ENCODE measurements around the gene TAF1B. TPM values are rescaled to one million over a fixed set of nuclear protein-coding genes. Genes with fewer than 3 reads are reported as not detected.

The TAF1B gene
- total RNA-seq, 1 experiment from 2014 or later = 52.8 TPM

DNA sequence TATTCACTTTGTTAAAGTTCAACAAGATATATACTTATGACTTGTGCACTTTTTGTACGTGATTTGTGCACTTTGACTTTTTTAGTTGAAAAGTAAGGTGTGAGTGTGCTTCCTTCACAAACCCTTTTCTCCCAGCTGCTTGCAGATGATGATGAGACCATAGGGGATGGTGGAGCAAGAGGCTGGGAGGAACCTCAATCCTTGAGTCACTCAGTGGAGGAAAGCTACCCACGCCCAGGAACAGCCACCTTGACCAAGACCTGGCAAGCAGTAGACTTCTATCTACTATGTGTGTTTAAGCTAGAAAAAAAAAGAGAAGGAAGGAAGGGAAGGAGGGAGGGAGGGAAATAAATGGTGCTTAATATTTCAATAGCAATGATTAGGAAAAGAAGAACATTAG, 25.2 kb upstream of the TAF1B start:
- BruUV-seq (replicated peaks) = no TSS peak
- H3K27me3 ChIP-seq (replicated peaks; ENCODE audit: insufficient read depth, low read depth, low read length, poor library complexity) = no peaks in the 10 kb centered on the region
- ChIA-PET CTCF (interaction anchor here (0.6 kb wide), 1 partner anchor 48 kb away, joined by 3 read pairs; no protein-coding TSS in a partner anchor), POLR2A (ENCODE audit: low non-redundant PET) (no interaction called here)
- H3K9me3 ChIP-seq (ENCODE audit: low read depth, low read length, poor library complexity, severe bottlenecking) = no peaks in the 10 kb centered on the region
- H3K4me3 ChIP-seq (ENCODE audit: low read depth, low read length, poor library complexity, severe bottlenecking) = no peak overlapping the region
- no peak for DNase-seq (ENCODE audit: low spot score)
- no peak overlapping the region for H3K27ac ChIP-seq (ENCODE audit: low read depth, low read length, poor library complexity, severe bottlenecking)
- TF ChIP-seq, protein P1, sequence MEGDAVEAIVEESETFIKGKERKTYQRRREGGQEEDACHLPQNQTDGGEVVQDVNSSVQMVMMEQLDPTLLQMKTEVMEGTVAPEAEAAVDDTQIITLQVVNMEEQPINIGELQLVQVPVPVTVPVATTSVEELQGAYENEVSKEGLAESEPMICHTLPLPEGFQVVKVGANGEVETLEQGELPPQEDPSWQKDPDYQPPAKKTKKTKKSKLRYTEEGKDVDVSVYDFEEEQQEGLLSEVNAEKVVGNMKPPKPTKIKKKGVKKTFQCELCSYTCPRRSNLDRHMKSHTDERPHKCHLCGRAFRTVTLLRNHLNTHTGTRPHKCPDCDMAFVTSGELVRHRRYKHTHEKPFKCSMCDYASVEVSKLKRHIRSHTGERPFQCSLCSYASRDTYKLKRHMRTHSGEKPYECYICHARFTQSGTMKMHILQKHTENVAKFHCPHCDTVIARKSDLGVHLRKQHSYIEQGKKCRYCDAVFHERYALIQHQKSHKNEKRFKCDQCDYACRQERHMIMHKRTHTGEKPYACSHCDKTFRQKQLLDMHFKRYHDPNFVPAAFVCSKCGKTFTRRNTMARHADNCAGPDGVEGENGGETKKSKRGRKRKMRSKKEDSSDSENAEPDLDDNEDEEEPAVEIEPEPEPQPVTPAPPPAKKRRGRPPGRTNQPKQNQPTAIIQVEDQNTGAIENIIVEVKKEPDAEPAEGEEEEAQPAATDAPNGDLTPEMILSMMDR (conservative IDR thresholded peaks at IDR 0.05; ENCODE audit: low read depth, low read length) = no peak
- TF ChIP-seq EZH2 (IDR thresholded peaks at IDR 0.05; ENCODE audit: borderline replicate concordance, low read depth, low read length, poor library complexity, severe bottlenecking) = no peak
- intact Hi-C loops (cut with micrococcal nuclease; ENCODE audit: unreplicated experiment) = no loop called here
- H3K36me3 ChIP-seq (ENCODE audit: insufficient read depth, low read length, poor library complexity, severe bottlenecking) = no peaks in the 10 kb centered on the region
- peaks cover 6% of the 10 kb centered on the region for H3K4me1 ChIP-seq (ENCODE audit: insufficient read depth, low read length, poor library complexity, severe bottlenecking)

DNA sequence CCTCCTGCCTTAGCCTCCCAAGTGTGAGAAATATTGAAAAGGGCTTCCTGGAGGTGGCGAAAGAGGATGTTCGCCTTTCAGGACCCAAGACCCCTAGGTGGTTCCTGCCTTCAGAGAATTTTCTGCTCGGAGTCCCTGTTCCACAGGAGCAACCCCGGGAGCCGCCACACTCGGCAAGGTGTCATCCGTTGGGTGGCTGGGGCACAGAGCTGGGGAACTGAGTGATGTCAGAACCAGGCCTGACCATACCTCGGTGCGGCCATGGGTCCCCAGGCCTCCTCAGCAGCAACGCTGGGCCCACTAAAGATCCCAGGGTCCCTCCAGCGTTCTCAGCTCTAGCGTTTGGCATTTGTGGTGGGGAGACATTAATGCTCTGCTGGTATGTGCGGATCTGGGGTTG, 23.7 kb upstream of the TAF1B start:
- Histone ChIP-seq H3K9me3 (ENCODE audit: low read depth, low read length, poor library complexity, severe bottlenecking) (no peaks in the 10 kb centered on the region), H3K27ac (ENCODE audit: low read depth, low read length, poor library complexity, severe bottlenecking) (no peak overlapping the region), H3K4me1 (ENCODE audit: insufficient read depth, low read length, poor library complexity, severe bottlenecking) (peaks cover 6% of the 10 kb centered on the region), H3K4me3 (ENCODE audit: low read depth, low read length, poor library complexity, severe bottlenecking) (no peak overlapping the region), H3K27me3 (replicated peaks; ENCODE audit: insufficient read depth, low read depth, low read length, poor library complexity) (no peaks in the 10 kb centered on the region), H3K36me3 (ENCODE audit: insufficient read depth, low read length, poor library complexity, severe bottlenecking) (no peaks in the 10 kb centered on the region)
- ChIA-PET CTCF (no interaction called here), POLR2A (ENCODE audit: low non-redundant PET) (no interaction called here)
- DNase-seq (ENCODE audit: low spot score) = no peak
- BruUV-seq (replicated peaks) = no TSS peak
- TF ChIP-seq, protein P1 (conservative IDR thresholded peaks at IDR 0.05; ENCODE audit: low read depth, low read length) = no peak
- TF ChIP-seq EZH2 (IDR thresholded peaks at IDR 0.05; ENCODE audit: borderline replicate concordance, low read depth, low read length, poor library complexity, severe bottlenecking) = no peak
- intact Hi-C loops (cut with micrococcal nuclease; ENCODE audit: unreplicated experiment) = no loop called here

DNA sequence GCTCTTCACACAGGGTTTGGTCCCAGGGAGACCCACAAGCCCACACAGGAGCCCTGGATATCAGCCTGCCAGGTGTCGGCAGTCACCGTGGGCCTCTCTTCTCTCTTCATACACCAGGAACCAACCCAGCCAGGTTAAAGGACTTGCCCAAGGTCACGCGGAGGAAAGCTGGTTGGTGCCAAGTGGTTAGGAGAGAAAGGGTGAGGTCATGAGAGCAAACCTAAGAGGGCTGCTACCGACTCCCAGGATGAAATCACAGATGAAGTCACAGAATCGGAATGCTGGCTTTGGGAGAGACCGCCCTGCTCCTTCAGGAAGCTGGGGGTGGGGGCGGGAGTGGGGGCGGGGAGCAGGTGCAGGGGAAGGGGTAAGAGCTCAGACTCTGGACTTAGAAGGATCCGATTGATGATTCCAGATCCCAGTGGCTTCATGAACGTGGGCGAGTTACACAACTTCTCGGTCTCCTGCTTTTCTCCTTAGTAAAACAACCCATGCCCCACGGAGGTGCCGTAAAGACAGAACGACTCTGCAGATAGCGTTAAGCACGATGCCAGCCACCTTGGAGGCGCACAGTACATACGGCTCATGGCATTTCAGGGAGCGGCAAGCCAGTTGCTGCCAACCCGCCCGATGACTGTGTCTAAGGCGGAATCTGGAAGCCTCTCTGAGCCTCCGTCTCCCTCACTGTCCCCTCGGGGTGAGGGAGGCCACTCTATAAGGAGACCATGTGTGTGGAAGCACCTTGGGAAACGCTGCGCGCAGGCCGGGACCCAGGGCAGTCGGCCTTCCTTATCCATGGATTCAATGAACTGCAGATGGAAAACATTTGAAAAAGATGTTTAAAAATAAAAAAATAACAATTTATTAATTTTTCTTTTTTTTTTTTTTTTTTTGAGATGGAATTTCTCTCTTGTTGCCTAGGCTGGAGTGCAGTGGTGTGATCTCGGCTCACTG, 23.0 kb upstream of the TAF1B start:
- intact Hi-C loops (cut with micrococcal nuclease; ENCODE audit: unreplicated experiment) = no loop called here
- H3K27me3 ChIP-seq (replicated peaks; ENCODE audit: insufficient read depth, low read depth, low read length, poor library complexity) = no peaks in the 10 kb centered on the region
- CTCF ChIA-PET = no interaction called here
- H3K4me1 ChIP-seq (ENCODE audit: insufficient read depth, low read length, poor library complexity, severe bottlenecking) = peaks cover 4% of the 10 kb centered on the region
- no peaks in the 10 kb centered on the region for H3K36me3 ChIP-seq (ENCODE audit: insufficient read depth, low read length, poor library complexity, severe bottlenecking)
- BruUV-seq (replicated peaks) = no TSS peak
- no peak overlapping the region for H3K27ac ChIP-seq (ENCODE audit: low read depth, low read length, poor library complexity, severe bottlenecking)
- DNase-seq (ENCODE audit: low spot score) = no peak
- no peak overlapping the region for H3K4me3 ChIP-seq (ENCODE audit: low read depth, low read length, poor library complexity, severe bottlenecking)
- POLR2A ChIA-PET (ENCODE audit: low non-redundant PET) = no interaction called here
- H3K9me3 ChIP-seq (ENCODE audit: low read depth, low read length, poor library complexity, severe bottlenecking) = no peaks in the 10 kb centered on the region
- TF ChIP-seq, protein P1 (conservative IDR thresholded peaks at IDR 0.05; ENCODE audit: low read depth, low read length) = no peak
- TF ChIP-seq EZH2 (IDR thresholded peaks at IDR 0.05; ENCODE audit: borderline replicate concordance, low read depth, low read length, poor library complexity, severe bottlenecking) = no peak
